IMR-90 (cell line): ENCODE results near the gene SH2D4B. TPM values are rescaled to one million over a fixed set of nuclear protein-coding genes. Genes with fewer than 3 reads are reported as not detected.

Experiments
- ATAC-seq: fragments of 200-7000 bp; cut with Tn5 transposase; 2 replicates; pipeline ENCODE4 v1.9.1; 2020; ENCODE audit warnings: low read depth, mild to moderate bottlenecking, moderate library complexity
- BruUV-seq: library from RNA; stranded (reverse); fragments of 400-500 nt; replicated peaks from 2 replicates; lab custom pipeline; 2021; lab: Mats Ljungman, UMichigan
- CTCF ChIA-PET: fragments of 300-600 bp; formaldehyde crosslinking; extraction: SDS; loops from one replicate; lab custom pipeline; 2021; ENCODE audit warnings: antibody characterized with exemption; lab: Yijun Ruan, JAX
- POLR2A ChIA-PET: fragments of 300-600 bp; sonication (Branson Sonifier 250); formaldehyde crosslinking; loops from one replicate; lab custom pipeline; 2022; ENCODE audit warnings: antibody characterized with exemption; ENCODE audit not compliant: unreplicated experiment; lab: Charles Lee
- DNase-seq: peaks from one replicate; pipeline ENCODE4 v3.0.0; 2013
- H2AFZ ChIP-seq: replicated peaks from 2 replicates; pipeline ENCODE3; 2013; ENCODE audit warnings: low read length, mild to moderate bottlenecking; ENCODE audit not compliant: poor library complexity
- H2AK5ac ChIP-seq: 2 replicates; pipeline ENCODE4 v1.6.1; 2013; ENCODE audit warnings: low read depth, low read length, inconsistent platforms
- H2AK9ac ChIP-seq: replicated peaks from 2 replicates; pipeline ENCODE3; 2013; ENCODE audit warnings: mild to moderate bottlenecking, low read depth, low read length, moderate library complexity; ENCODE audit not compliant: poor library complexity
- H2BK120ac ChIP-seq: 2 replicates; pipeline ENCODE4 v1.6.1; 2013; ENCODE audit warnings: low read depth, low read length, inconsistent platforms
- H2BK15ac ChIP-seq: 3 replicates; pipeline ENCODE4 v1.6.1; 2013; ENCODE audit warnings: low read depth, low read length, inconsistent platforms
- H2BK20ac ChIP-seq: 2 replicates; pipeline ENCODE4 v1.6.1; 2013; ENCODE audit warnings: low read depth, mild to moderate bottlenecking, inconsistent platforms, low read length, moderate library complexity
- H2BK5ac ChIP-seq: 2 replicates; pipeline ENCODE4 v1.6.1; 2013; ENCODE audit warnings: mild to moderate bottlenecking, low read depth, low read length, inconsistent platforms; ENCODE audit not compliant: poor library complexity, severe bottlenecking
- H3K14ac ChIP-seq: replicated peaks from 2 replicates; pipeline ENCODE4 v1.6.1; 2013; ENCODE audit warnings: low read depth, low read length, inconsistent platforms
- H3K18ac ChIP-seq: 2 replicates; pipeline ENCODE4 v1.6.1; 2013; ENCODE audit warnings: low read depth, low read length, control low read depth
- H3K23ac ChIP-seq: 2 replicates; pipeline ENCODE4 v1.6.1; 2013; ENCODE audit warnings: low read depth, low read length, inconsistent platforms
- H3K27ac ChIP-seq: 2 replicates; pipeline ENCODE4 v1.5.1; 2013; ENCODE audit warnings: mild to moderate bottlenecking, control low read depth, low read length; ENCODE audit not compliant: insufficient read depth
- H3K27me3 ChIP-seq: 2 replicates; pipeline ENCODE4 v1.6.1; 2013; ENCODE audit warnings: low read length; ENCODE audit not compliant: control insufficient read depth, insufficient read depth
- H3K36me3 ChIP-seq: 2 replicates; pipeline ENCODE4 v1.6.1; 2013; ENCODE audit warnings: low read length, mixed read lengths; ENCODE audit not compliant: control insufficient read depth, insufficient read depth
- H3K4ac ChIP-seq: 2 replicates; pipeline ENCODE4 v1.6.1; 2013; ENCODE audit warnings: low read depth, low read length, inconsistent platforms
- H3K4me1 ChIP-seq: 2 replicates; pipeline ENCODE4 v1.6.1; 2013; ENCODE audit warnings: low read length, mixed read lengths; ENCODE audit not compliant: control insufficient read depth, insufficient read depth
- H3K4me2 ChIP-seq: 2 replicates; pipeline ENCODE4 v1.6.1; 2013; ENCODE audit warnings: low read depth, mild to moderate bottlenecking, control low read depth, low read length, moderate library complexity
- H3K4me3 ChIP-seq: 2 replicates; pipeline ENCODE4 v1.5.1; 2013; ENCODE audit warnings: low read depth, mild to moderate bottlenecking, control low read depth, low read length, moderate library complexity; ENCODE audit not compliant: insufficient read depth
- H3K56ac ChIP-seq: 2 replicates; pipeline ENCODE4 v1.6.1; 2013; ENCODE audit warnings: low read length, inconsistent platforms; ENCODE audit not compliant: insufficient read depth; ENCODE audit errors: extremely low read depth
- H3K79me1 ChIP-seq, 2 experiments: 2 replicates each; pipeline ENCODE4 v1.6.1; 2013; ENCODE audit warnings: low read length in 2 of 2, inconsistent platforms in 1 of 2, low read depth in 1 of 2
- H3K9ac ChIP-seq: 2 replicates; pipeline ENCODE4 v1.6.1; 2013; ENCODE audit warnings: low read depth, low read length, control low read depth
- H3K9me1 ChIP-seq: 2 replicates; pipeline ENCODE4 v1.6.1; 2013; ENCODE audit warnings: low read length, inconsistent platforms; ENCODE audit not compliant: insufficient read depth
- H3K9me3 ChIP-seq: 2 replicates; pipeline ENCODE4 v1.6.1; 2013; ENCODE audit warnings: low read length; ENCODE audit not compliant: control insufficient read depth, insufficient read depth
- H4K20me1 ChIP-seq: 2 replicates; pipeline ENCODE4 v1.6.1; 2013; ENCODE audit warnings: low read length, inconsistent platforms; ENCODE audit not compliant: insufficient read depth
- H4K5ac ChIP-seq: 2 replicates; pipeline ENCODE4 v1.6.1; 2013; ENCODE audit warnings: mild to moderate bottlenecking, low read depth, low read length, control low read depth
- H4K8ac ChIP-seq, 2 experiments: 2 replicates each; pipeline ENCODE4 v1.6.1; 2013; ENCODE audit warnings: low read depth in 2 of 2, low read length in 2 of 2, control low read depth in 1 of 2, inconsistent platforms in 1 of 2
- H4K91ac ChIP-seq: 2 replicates; pipeline ENCODE4 v1.6.1; 2013; ENCODE audit warnings: low read depth, low read length, inconsistent platforms; ENCODE audit not compliant: insufficient read depth
- CEBPB ChIP-seq: IDR thresholded peaks from 2 replicates; pipeline ENCODE4 v1.6.1; 2012; ENCODE audit warnings: low read depth, low read length, improper control_type of control experiment
- MAFK ChIP-seq: IDR thresholded peaks from 2 replicates; pipeline ENCODE4 v1.6.1; 2012; ENCODE audit warnings: low read depth, low read length, improper control_type of control experiment
- RCOR1 ChIP-seq: IDR thresholded peaks from 2 replicates; pipeline ENCODE4 v1.6.1; 2012; ENCODE audit warnings: mild to moderate bottlenecking, low read length, improper control_type of control experiment; ENCODE audit not compliant: insufficient replicate concordance
- RFX5 ChIP-seq: IDR thresholded peaks from 2 replicates; pipeline ENCODE4 v1.8.0; 2012; ENCODE audit warnings: low read depth, mild to moderate bottlenecking, low read length, moderate library complexity
- SMC3 ChIP-seq: fragments of 150-350 bp; IDR thresholded peaks from 2 replicates; pipeline ENCODE4 v1.6.1; 2016; ENCODE audit warnings: low read depth, mild to moderate bottlenecking, antibody characterized with exemption, low read length, moderate library complexity
- WGBS, 2 experiments: methylation state at CpG; one replicate each; pipeline versions ENCODE4 v1.1.5 to v1.1.7; 2013; ENCODE audit warnings: missing lambda C conversion rate in 2 of 2; ENCODE audit not compliant: insufficient read length in 1 of 2; ENCODE audit errors: extremely low coverage in 2 of 2; 5-methylcytosine and 5-hydroxymethylcytosine counted together
- dilution Hi-C: fragments of 300-500 bp; cut with HindIII; formaldehyde crosslinking; loops from one replicate; pipeline ENCODE4 v1.14.3; 2018; ENCODE audit warnings: low sequenced_read_pairs; ENCODE audit not compliant: unreplicated experiment
- in situ Hi-C: fragments of 300-500 bp; cut with MboI; formaldehyde crosslinking; loops from 3 replicates; pipeline ENCODE4 v1.14.3; 2019; ENCODE audit warnings: low sequenced_read_pairs, inconsistent platforms, mixed read lengths
- intact Hi-C: fragments of 100-400 bp; cut with micrococcal nuclease; formaldehyde crosslinking; loops from 2 replicates; pipeline ENCODE4 v1.10.0; 2022
- polyA plus RNA-seq, 3 experiments: library from polyadenylated mRNA; depleted of rRNA; stranded (reverse); fragments of >200 nt; gene quantifications; 2 replicates each; pipeline ENCODE4 v1.2.3, GENCODE V29; 2012; ENCODE audit warnings: low replicate concordance in 1 of 3
- total RNA-seq: library from RNA; depleted of rRNA; stranded (reverse); fragments of >200 nt; gene quantifications from 2 replicates; pipeline ENCODE4 v1.2.3, GENCODE V29; 2012

SH2D4B gene
- total and polyA plus RNA-seq, 2 of the 4 experiments (the other 2 are of a cell fraction): not detected

- no peaks in the 10 kb centered on the region for H3K36me3 ChIP-seq
These were observed 137.1 kb downstream of the SH2D4B start for GRCh38 chr10:80674809-80675208.

More at GRCh38 chr10:80674809-80675208, 137.1 kb downstream of the SH2D4B start:
- Histone ChIP-seq H4K20me1 (no peaks in the 10 kb centered on the region), H3K4me2 (no peak overlapping the region), H3K4me3 (no peak overlapping the region), H3K56ac (no peak overlapping the region), H3K4ac (no peak overlapping the region), H4K5ac (no peak overlapping the region), H3K18ac (no peak overlapping the region), H3K27ac (no peak overlapping the region), H4K8ac (no peak overlapping the region), H2AK5ac (no peak overlapping the region), H3K9ac (no peak overlapping the region), H3K4me1 (no peaks in the 10 kb centered on the region), H2AFZ (no peak overlapping the region), H2BK15ac (no peak overlapping the region), H3K23ac (no peak overlapping the region), H2BK5ac (no peak overlapping the region), H4K91ac (no peak overlapping the region), H2BK20ac (no peak overlapping the region), H3K14ac (no peak overlapping the region), H3K9me3 (no peaks in the 10 kb centered on the region), H3K27me3 (no peaks in the 10 kb centered on the region), H3K9me1 (no peaks in the 10 kb centered on the region), H3K79me1 (no peaks in the 10 kb centered on the region), H2AK9ac (no peak overlapping the region), H2BK120ac (no peak overlapping the region)
- dilution Hi-C loops: no loop called here
- no peak for ATAC-seq
- TF ChIP-seq RFX5 (no peak), MAFK (no peak), RCOR1 (no peak), CEBPB (no peak), SMC3 (no peak)
- ChIA-PET CTCF (no interaction called here), POLR2A (no interaction called here)
- DNase-seq: no peak
- WGBS, 2 experiments: no CpG with 5 or more reads among the region's 1 CpG
- intact Hi-C loops: no loop called here
- in situ Hi-C loops: no loop called here
- no TSS peak for BruUV-seq
